K562 (cell line): ENCODE results near the gene PLEKHA8. TPM values are rescaled to one million over a fixed set of nuclear protein-coding genes. Genes with fewer than 3 reads are reported as not detected.

Experiments used
- CHD2 ChIP-seq: IDR thresholded peaks from 2 replicates; pipeline ENCODE4 v1.6.1; 2011; ENCODE audit warnings: low read depth, low read length
- CREM ChIP-seq: IDR thresholded peaks from 2 replicates; pipeline ENCODE4 v1.6.1; 2014; ENCODE audit warnings: antibody characterized with exemption, low read depth
- CXXC5 ChIP-seq: fragments of 250-450 bp; sonication (Bioruptor Pico); IDR thresholded peaks from 2 replicates; pipeline ENCODE4 v1.8.0; 2022; ENCODE audit warnings: inconsistent platforms, mild to moderate bottlenecking, moderate library complexity
- ELK1 ChIP-seq: sonication (generic); formaldehyde crosslinking; IDR thresholded peaks from 2 replicates; pipeline ENCODE4 v1.8.1; 2022; ENCODE audit warnings: missing genetic modification reagents
- FIP1L1 ChIP-seq: fragments of 200-400 bp; formaldehyde crosslinking; IDR thresholded peaks from 2 replicates; pipeline ENCODE4 v1.6.1; 2018; ENCODE audit warnings: mild to moderate bottlenecking, low read depth, low read length; ENCODE audit not compliant: poor library complexity, severe bottlenecking
- GTF2E2 ChIP-seq: fragments of 200-800 bp; sonication (Bioruptor generic); IDR thresholded peaks from 2 replicates; pipeline ENCODE4 v1.6.1; 2016; ENCODE audit warnings: missing genetic modification characterization, missing compliant biosample characterization
- JUN ChIP-seq, 2 experiments: sonication (generic) in 1 of 2; formaldehyde crosslinking in 1 of 2; IDR thresholded peaks; 2 replicates each; pipeline versions ENCODE4 v1.6.1 to v1.8.0; 2012 to 2022; ENCODE audit warnings: borderline replicate concordance in 2 of 2, mild to moderate bottlenecking in 2 of 2, improper control_type of control experiment in 1 of 2, low read depth in 1 of 2, low read length in 1 of 2, missing genetic modification reagents in 1 of 2
- JUND ChIP-seq, 2 experiments: IDR thresholded peaks; 2 replicates in 1 of 2; 3 replicates in 1 of 2; pipeline ENCODE4 v1.6.1; 2011; ENCODE audit warnings: borderline replicate concordance in 2 of 2, low read depth in 2 of 2, low read length in 2 of 2, improper control_type of control experiment in 1 of 2, missing biosample characterization in 1 of 2, missing genetic modification characterization in 1 of 2, missing genetic modification reagents in 1 of 2
- KLF10 ChIP-seq: fragments of 250-450 bp; sonication (Bioruptor Pico); IDR thresholded peaks from 2 replicates; pipeline ENCODE4 v1.6.1; 2021; ENCODE audit warnings: matching md5 sums
- MAX ChIP-seq: sonication (generic); formaldehyde crosslinking; IDR thresholded peaks from 2 replicates; pipeline ENCODE4 v1.9.0; 2022; ENCODE audit warnings: mild to moderate bottlenecking, missing genetic modification reagents
- MYC ChIP-seq, 2 experiments: fragments of 250-450 bp in 1 of 2; sonication (Bioruptor Pico) in 1 of 2; IDR thresholded peaks; 2 replicates each; pipeline versions ENCODE4 v1.5.1 to v1.6.1; 2012 to 2021; ENCODE audit warnings: low read depth in 2 of 2, borderline replicate concordance in 1 of 2, improper control_type of control experiment in 1 of 2, low read length in 1 of 2, mild to moderate bottlenecking in 1 of 2, moderate library complexity in 1 of 2
- PHB ChIP-seq: fragments of 250-450 bp; sonication (Bioruptor Pico); IDR thresholded peaks from 2 replicates; pipeline ENCODE4 v1.5.0; 2021
- PHF21A ChIP-seq: fragments of 450-650 bp; IDR thresholded peaks from 2 replicates; pipeline ENCODE4 v1.6.1; 2017; ENCODE audit warnings: low read depth, borderline replicate concordance
- PKNOX1 ChIP-seq: fragments of 450-650 bp; IDR thresholded peaks from 2 replicates; pipeline ENCODE4 v1.6.1; 2016
- RBM22 ChIP-seq: fragments of 200-400 bp; formaldehyde crosslinking; IDR thresholded peaks from 2 replicates; pipeline ENCODE4 v1.6.1; 2018; ENCODE audit warnings: low read length, low read depth; ENCODE audit not compliant: poor library complexity, severe bottlenecking
- SAFB2 ChIP-seq: fragments of 200-400 bp; formaldehyde crosslinking; IDR thresholded peaks from 2 replicates; pipeline ENCODE4 v1.6.1; 2018; ENCODE audit warnings: borderline replicate concordance, low read length, low read depth, moderate library complexity; ENCODE audit not compliant: severe bottlenecking
- SMAD4 ChIP-seq: fragments of 250-450 bp; sonication (Bioruptor Pico); conservative IDR thresholded peaks from 2 replicates; pipeline ENCODE4 v1.8.0; 2021; ENCODE audit warnings: inconsistent platforms, mild to moderate bottlenecking, moderate library complexity
- YY1 ChIP-seq, 3 experiments: IDR thresholded peaks; 2 replicates each; pipeline ENCODE4 v1.6.1; 2011; ENCODE audit warnings: low read length in 2 of 3, mild to moderate bottlenecking in 2 of 3, moderate library complexity in 2 of 3, borderline replicate concordance in 1 of 3, control low read depth in 1 of 3, low read depth in 1 of 3; ENCODE audit not compliant: insufficient read depth in 3 of 3, insufficient replicate concordance in 2 of 3, control insufficient read depth in 1 of 3, insufficient read length in 1 of 3; ENCODE audit errors: extremely low read depth in 1 of 3
- ZFPM2 ChIP-seq: fragments of 250-450 bp; sonication (Bioruptor Pico); IDR thresholded peaks from 2 replicates; pipeline ENCODE4 v1.5.1; 2022; ENCODE audit warnings: mild to moderate bottlenecking
- ZFX ChIP-seq: sonication (generic); formaldehyde crosslinking; IDR thresholded peaks from 2 replicates; pipeline ENCODE4 v1.8.0; 2022; ENCODE audit warnings: mild to moderate bottlenecking, missing genetic modification reagents, moderate library complexity
- ZNF41 ChIP-seq: fragments of 250-450 bp; sonication (Bioruptor Pico); conservative IDR thresholded peaks from 2 replicates; pipeline ENCODE4 v1.4.0; 2020; ENCODE audit warnings: mild to moderate bottlenecking
- ZNF449 ChIP-seq: fragments of 250-450 bp; sonication (Bioruptor Pico); IDR thresholded peaks from 2 replicates; pipeline ENCODE4 v1.8.0; 2022; ENCODE audit warnings: moderate library complexity, mild to moderate bottlenecking, inconsistent platforms
- ZNF77 ChIP-seq: fragments of 250-450 bp; sonication (Bioruptor Pico); IDR thresholded peaks from 2 replicates; pipeline ENCODE4 v1.5.0; 2020
- polyA plus RNA-seq, 8 experiments: library from polyadenylated mRNA; depleted of rRNA in 4 of 8; stranded (reverse) in 5 of 8; unstranded in 3 of 8; fragments of >200 nt; fragmentation: Nextera tagmentation in 2 of 8; fragmentation: Illumina TruSeq in 1 of 8; extraction: Ambion mirVana in 2 of 8; extraction: Trizol in 1 of 8; gene quantifications; 2 replicates each; pipeline versions ENCODE4 v1.2.1 to v1.2.3, GENCODE V29; 2011 to 2014; ENCODE audit warnings: inconsistent platforms in 1 of 8, missing spikeins in 1 of 8
- total RNA-seq, 7 experiments: library from RNA; depleted of rRNA in 6 of 7; stranded (reverse); fragments of >200 nt in 6 of 7; fragmentation: Illumina TruSeq in 2 of 7; extraction: Trizol in 2 of 7; gene quantifications; 2 replicates each; pipeline versions ENCODE4 v1.2.1 to v1.2.3, GENCODE V29; 2011 to 2021; ENCODE audit warnings: low replicate concordance in 1 of 7

Gene PLEKHA8
- total and polyA plus RNA-seq, 9 of the 15 experiments (the other 6 are each of a cell fraction or from before 2014, with no cell fraction given), result 3.2 to 16.3 (median 11.8) TPM

- TF ChIP-seq ELK1 (CRISPR knock-in tag), result no peak
- no peak for TF ChIP-seq PHF21A
- peak; percentile 60; the same call in 1 of the 2 replicates for TF ChIP-seq CREM
- TF ChIP-seq ZFX (CRISPR knock-in tag), result peak; percentile 87
- TF ChIP-seq MYC (IDR thresholded peaks at IDR 0.05; ENCODE audit: low read depth, low read length), result peak; percentile 56
- TF ChIP-seq MYC (CRISPR knock-in tag; IDR thresholded peaks at IDR 0.05; ENCODE audit: borderline replicate concordance, low read depth), result no peak
- peak; percentile 92 for TF ChIP-seq CXXC5 (CRISPR knock-in tag)
- TF ChIP-seq RBM22, result peak; percentile 31
- peak; percentile 75; the same call in 1 of the 2 replicates for TF ChIP-seq SMAD4 (CRISPR knock-in tag)
- TF ChIP-seq JUN (IDR thresholded peaks at IDR 0.05; ENCODE audit: borderline replicate concordance, low read depth, low read length), result 0 out of 2 replicates have a peak, but pooled peaks have one; percentile 18
- TF ChIP-seq JUN (CRISPR knock-in tag; IDR thresholded peaks at IDR 0.05; ENCODE audit: borderline replicate concordance), result no peak
- no peak for TF ChIP-seq ZFPM2 (CRISPR knock-in tag)
- no peak for TF ChIP-seq CHD2
- no peak for TF ChIP-seq KLF10 (CRISPR knock-in tag)
- no peak for TF ChIP-seq GTF2E2
- no peak for TF ChIP-seq ZNF41 (CRISPR knock-in tag)
- TF ChIP-seq YY1 (IDR thresholded peaks at IDR 0.05; ENCODE audit: borderline replicate concordance in 1 of 3, control insufficient read depth in 1 of 3, extremely low read depth in 1 of 3, insufficient read depth in 3 of 3, insufficient read length in 1 of 3, insufficient replicate concordance in 2 of 3, low read depth in 1 of 3, low read length in 2 of 3), result peak in 2 of 3 experiments; percentile 47 to 66
- no peak for TF ChIP-seq ZNF77 (CRISPR knock-in tag)
- peak; percentile 87 for TF ChIP-seq FIP1L1
- no peak; the same call in 1 of the 2 replicates for TF ChIP-seq ZNF449 (CRISPR knock-in tag)
- 0 out of 2 replicates have a peak, but pooled peaks have one; percentile 18 for TF ChIP-seq MAX
- no peak for TF ChIP-seq SAFB2
- TF ChIP-seq PKNOX1, result 0 out of 2 replicates have a peak, but pooled peaks have one; percentile 33
- no peak for TF ChIP-seq PHB
- peak; percentile 47 for TF ChIP-seq JUND (IDR thresholded peaks at IDR 0.05; ENCODE audit: borderline replicate concordance, low read depth, low read length)
- TF ChIP-seq JUND (tag; IDR thresholded peaks at IDR 0.05; ENCODE audit: borderline replicate concordance, low read depth, low read length), result no peak
Observed at GRCh38 chr7:30028216-30028748, at the start of gene PLEKHA8 (continued).
